ENCODE results near the gene DOCK7. TPM values are rescaled to one million over a fixed set of nuclear protein-coding genes. Genes with fewer than 3 reads are reported as not detected.

The DOCK7 gene
- polyA plus RNA-seq, 1 experiment = 56.5 TPM

DNA sequence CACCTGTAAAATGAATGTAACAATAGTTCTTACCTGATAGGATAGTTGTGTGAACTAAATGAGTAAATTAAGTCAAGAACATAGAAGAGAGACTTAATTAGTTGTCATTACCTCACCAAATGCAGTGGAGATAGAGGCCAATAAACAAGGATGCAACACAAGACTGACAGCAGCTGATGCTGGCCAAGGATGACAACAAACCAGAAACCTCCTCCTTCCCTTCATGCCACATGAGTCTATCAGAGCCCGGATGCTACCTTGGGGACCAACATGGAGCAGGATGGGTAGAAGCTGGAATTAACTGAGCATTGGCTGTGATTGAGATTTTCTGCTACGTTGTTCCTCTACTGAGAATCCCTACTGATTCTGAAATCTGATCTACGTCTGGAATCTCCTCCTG, 281.6 kb downstream of the DOCK7 start:
- H3K36me3 ChIP-seq (ENCODE audit: control insufficient read depth, insufficient read depth, low read length) = no peaks in the 10 kb centered on the region
- H3K4me3 ChIP-seq (ENCODE audit: low read depth, low read length) = no peak overlapping the region
- DNase-seq (ENCODE audit: low read depth) = no peak
- TF ChIP-seq, protein P1, sequence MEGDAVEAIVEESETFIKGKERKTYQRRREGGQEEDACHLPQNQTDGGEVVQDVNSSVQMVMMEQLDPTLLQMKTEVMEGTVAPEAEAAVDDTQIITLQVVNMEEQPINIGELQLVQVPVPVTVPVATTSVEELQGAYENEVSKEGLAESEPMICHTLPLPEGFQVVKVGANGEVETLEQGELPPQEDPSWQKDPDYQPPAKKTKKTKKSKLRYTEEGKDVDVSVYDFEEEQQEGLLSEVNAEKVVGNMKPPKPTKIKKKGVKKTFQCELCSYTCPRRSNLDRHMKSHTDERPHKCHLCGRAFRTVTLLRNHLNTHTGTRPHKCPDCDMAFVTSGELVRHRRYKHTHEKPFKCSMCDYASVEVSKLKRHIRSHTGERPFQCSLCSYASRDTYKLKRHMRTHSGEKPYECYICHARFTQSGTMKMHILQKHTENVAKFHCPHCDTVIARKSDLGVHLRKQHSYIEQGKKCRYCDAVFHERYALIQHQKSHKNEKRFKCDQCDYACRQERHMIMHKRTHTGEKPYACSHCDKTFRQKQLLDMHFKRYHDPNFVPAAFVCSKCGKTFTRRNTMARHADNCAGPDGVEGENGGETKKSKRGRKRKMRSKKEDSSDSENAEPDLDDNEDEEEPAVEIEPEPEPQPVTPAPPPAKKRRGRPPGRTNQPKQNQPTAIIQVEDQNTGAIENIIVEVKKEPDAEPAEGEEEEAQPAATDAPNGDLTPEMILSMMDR (IDR thresholded peaks at IDR 0.05; ENCODE audit: insufficient read depth, low read depth, low read length) = no peak
- ChIA-PET POLR2A (no interaction called here), CTCF (interaction anchor here (0.6 to 9.2 kb wide), 13 partner anchors 15 to 324 kb away, joined by 3 to 191 read pairs (median 4); no protein-coding TSS in a partner anchor)
- no peaks in the 10 kb centered on the region for H3K27me3 ChIP-seq (ENCODE audit: control insufficient read depth, insufficient read depth, low read length)

DNA sequence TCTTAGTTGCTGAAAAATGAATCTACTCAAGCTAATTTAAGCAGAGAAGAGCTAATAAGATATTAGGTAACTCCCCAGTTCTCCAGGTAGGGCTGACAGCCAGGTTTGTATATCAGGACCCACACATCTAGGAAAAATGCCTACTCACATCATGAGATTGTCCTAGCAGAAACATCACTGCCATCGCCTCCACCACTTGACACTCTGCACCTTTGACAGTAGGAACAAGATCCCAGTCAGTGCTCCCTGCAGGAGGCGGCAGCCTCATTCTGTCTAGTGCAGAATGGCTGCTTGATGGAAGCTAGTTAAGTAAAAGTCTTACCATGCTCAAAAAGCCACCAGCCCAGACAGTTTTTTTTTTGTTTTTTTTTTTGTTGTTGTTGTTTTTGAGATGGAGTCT, 282.9 kb downstream of the DOCK7 start:
- H3K27me3 ChIP-seq (ENCODE audit: control insufficient read depth, insufficient read depth, low read length) = no peaks in the 10 kb centered on the region
- H3K4me3 ChIP-seq (ENCODE audit: low read depth, low read length) = no peak overlapping the region
- H3K36me3 ChIP-seq (ENCODE audit: control insufficient read depth, insufficient read depth, low read length) = no peaks in the 10 kb centered on the region
- ChIA-PET POLR2A (no interaction called here), CTCF (interaction anchor here (0.6 to 9.2 kb wide), 7 partner anchors 8 to 246 kb away, joined by 3 to 191 read pairs (median 3); no protein-coding TSS in a partner anchor)
- no peak for DNase-seq (ENCODE audit: low read depth)
- TF ChIP-seq, protein P1 (IDR thresholded peaks at IDR 0.05; ENCODE audit: insufficient read depth, low read depth, low read length) = no peak

Small RNA genes lying within 50 kb of the gene (small RNA-seq; reads per million reads assigned to genes)
- not detected for gene AL451044.1 (ENCODE audit: insufficient read length, low read depth, low replicate concordance)

Other genes with a start within 250 kb of the DOCK7 start
- gene ANGPTL3, start 90.9 kb downstream of the DOCK7 start, polyA plus RNA-seq (2011; rRNA removed) = not detected in 2 replicates
- 2.2 and 7.1 TPM in 2 replicates for gene ATG4C, start 95.7 kb upstream of the DOCK7 start, polyA plus RNA-seq (2011; rRNA removed)